Suppressor macrophage treated with lipopolysaccharide for 4 hours (primary cell): ENCODE data around the gene MYOD1.
A peak's percentile ranks its signal among the peaks of the same experiment; 100 is the strongest.

Experiments used
- DNase-seq: peaks from one replicate; pipeline ENCODE4 v3.0.0-alpha.2; 2020

MYOD1 gene

DNA sequence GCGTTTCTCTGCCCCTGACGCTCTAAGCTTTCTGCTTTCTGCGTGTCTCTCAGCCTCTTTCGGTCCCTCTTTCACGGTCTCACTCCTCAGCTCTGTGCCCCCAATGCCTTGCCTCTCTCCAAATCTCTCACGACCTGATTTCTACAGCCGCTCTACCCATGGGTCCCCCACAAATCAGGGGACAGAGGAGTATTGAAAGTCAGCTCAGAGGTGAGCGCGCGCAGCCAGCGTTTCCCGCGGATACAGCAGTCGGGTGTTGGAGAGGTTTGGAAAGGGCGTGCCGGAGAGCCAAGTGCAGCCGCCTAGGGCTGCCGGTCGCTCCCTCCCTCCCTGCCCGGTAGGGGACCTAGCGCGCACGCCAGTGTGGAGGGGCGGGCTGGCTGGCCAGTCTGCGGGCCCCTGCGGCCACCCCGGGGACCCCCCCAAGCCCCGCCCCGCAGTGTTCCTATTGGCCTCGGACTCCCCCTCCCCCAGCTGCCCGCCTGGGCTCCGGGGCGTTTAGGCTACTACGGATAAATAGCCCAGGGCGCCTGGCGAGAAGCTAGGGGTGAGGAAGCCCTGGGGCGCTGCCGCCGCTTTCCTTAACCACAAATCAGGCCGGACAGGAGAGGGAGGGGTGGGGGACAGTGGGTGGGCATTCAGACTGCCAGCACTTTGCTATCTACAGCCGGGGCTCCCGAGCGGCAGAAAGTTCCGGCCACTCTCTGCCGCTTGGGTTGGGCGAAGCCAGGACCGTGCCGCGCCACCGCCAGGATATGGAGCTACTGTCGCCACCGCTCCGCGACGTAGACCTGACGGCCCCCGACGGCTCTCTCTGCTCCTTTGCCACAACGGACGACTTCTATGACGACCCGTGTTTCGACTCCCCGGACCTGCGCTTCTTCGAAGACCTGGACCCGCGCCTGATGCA lies at the start of gene MYOD1:
TSS of gene MYOD1 (plus strand) at position 544 of the 910 bp plus-strand sequence. CDS start at position 756, 212 bp downstream.
- no peak for DNase-seq

DNA sequence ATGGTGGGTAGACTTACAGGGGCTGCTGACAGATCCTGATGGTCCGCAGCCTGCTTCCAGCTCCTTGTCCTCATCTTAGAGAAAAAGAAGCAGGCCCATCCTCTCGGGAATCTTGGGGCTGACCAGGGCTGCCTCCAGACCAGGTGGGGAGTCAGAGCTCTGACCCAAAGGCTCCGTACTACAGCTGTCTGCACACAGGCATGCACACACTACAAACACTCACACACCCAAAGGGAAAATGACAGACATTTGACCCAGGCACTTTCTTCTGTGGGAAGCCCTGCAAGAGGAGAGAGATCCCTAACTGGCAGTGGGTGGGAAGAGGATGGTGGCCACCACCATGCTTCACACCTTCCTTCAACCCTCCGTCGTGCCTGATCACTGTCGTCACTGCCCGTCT lies 46.9 kb upstream of the MYOD1 start:
- no peak for DNase-seq

GRCh38 chr11:17673951-17674350 lies 45.4 kb upstream of the MYOD1 start:
- DNase-seq: no peak

GRCh38 chr11:17682848-17683247 lies 36.5 kb upstream of the MYOD1 start:
- no peak for DNase-seq

DNA sequence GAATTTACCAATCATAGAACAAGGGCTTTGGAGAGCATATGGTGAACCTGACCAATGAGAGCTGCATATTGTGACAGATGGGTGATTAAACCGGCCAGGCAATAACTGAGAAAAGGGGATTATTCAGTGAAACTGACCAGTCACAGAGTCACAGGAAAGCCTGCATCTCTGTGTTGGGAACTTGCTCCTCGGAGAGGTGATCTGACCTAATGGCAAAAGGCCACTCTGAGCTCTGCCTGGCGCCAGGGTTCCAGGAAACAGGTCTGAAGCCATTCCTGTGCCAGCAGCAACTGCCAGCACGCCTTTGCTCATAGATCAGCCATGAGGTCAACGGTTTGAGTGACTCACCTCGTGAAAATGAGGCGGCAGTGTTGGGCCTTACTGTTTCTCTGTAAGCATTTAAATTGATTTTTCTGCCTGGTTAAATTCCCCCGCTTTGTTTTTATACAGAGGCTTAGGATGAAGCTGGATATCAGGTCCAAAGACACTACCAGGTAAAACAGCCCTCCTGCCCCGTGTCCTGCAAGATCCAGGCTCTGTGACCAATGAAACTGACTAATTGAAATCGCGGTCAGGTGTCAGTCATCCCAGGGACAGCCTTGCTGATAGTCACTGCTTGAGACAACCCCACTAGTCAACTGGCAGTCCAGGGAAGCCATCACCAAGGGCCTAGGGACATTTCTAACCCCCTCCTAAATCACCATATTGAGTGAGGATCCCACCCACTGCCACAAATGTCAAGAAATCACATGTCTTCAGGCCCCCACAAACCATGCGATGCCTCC lies 35.8 kb upstream of the MYOD1 start:
- no peak for DNase-seq

- DNase-seq: no peak
These were observed 34.8 kb upstream of the MYOD1 start for GRCh38 chr11:17684550-17684949.

GRCh38 chr11:17686231-17686980 lies 33.0 kb upstream of the MYOD1 start:
- no peak for DNase-seq

DNA sequence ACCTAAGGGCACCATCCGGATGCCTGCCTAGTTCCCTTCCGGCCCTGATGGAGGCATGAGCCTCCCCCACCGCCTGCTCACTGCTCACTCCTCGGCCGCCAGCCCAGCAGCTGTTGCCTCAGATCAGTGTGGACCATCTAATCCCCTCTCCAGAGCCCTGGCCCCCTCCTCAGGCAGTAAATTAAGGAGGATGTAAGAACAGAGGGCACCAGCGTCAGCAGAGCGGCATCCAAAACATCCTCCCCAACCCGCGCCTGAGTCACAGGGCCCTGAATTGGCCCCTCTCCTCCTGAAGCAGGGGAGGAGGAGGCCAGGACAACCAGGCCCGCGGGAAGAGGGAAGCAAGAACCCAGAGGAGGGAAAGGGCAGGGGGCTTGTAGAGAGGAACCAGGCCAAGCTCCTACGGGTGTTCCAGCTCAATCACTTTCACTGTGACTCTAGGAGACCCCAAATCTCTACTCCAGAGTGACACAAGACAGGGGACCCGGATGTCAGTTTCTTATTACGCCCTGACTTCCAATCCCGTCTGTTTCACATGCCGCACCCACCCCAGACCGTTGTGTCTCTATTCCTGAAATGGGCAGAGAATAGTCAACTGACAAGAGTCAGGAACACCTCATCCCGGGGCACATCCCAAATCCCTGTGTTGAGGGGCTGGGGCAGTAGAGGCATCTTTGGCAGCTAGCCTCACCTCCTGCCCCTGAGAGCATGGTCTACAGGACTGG lies 31.3 kb upstream of the MYOD1 start:
- DNase-seq: no peak

DNA sequence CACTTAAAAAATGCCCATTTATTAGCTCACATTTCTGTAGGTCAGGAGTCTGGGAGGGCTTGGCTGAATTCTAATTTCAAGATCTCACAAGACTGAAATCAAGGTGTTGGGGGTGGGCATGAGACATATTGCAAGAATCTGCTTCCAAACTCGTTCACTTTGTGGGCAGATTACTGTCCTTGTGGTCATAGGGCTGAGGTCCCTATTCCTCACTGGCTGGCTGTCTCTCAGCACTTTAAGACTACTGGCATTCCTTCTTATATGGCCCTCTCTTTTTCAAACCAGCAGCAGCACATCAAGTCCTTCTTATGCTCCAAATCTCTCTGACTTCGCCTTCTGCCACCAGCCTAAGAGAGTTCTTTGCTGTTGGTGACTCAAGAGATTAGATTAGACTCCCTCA lies 27.8 kb upstream of the MYOD1 start:
- DNase-seq: no peak

- DNase-seq: no peak
These were observed 27.4 kb upstream of the MYOD1 start for GRCh38 chr11:17691976-17692375.

DNA sequence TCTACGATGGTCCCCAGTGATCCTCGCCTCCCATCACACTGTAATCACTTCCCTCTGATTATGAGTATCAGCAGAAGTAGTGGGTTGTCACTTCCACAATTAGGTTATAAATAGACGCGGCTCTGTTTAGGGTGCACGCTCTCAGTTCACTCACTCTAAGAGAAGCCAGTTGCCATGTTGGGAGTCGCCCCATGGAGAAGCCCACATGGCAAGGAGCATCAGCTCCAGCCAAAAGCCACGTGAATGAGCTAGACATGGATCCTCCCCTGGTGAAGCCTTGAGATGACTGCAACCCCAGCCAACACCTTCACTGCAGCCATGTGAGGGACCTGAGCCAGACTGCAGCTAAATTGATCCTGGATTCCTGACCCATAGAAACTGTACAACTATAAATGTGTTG lies 26.4 kb upstream of the MYOD1 start:
- peak; percentile 6 for DNase-seq

- no peak for DNase-seq
These were observed 25.8 kb upstream of the MYOD1 start for GRCh38 chr11:17693531-17693930.

- no peak for DNase-seq
These were observed 24.8 kb upstream of the MYOD1 start for GRCh38 chr11:17694494-17695110.

DNA sequence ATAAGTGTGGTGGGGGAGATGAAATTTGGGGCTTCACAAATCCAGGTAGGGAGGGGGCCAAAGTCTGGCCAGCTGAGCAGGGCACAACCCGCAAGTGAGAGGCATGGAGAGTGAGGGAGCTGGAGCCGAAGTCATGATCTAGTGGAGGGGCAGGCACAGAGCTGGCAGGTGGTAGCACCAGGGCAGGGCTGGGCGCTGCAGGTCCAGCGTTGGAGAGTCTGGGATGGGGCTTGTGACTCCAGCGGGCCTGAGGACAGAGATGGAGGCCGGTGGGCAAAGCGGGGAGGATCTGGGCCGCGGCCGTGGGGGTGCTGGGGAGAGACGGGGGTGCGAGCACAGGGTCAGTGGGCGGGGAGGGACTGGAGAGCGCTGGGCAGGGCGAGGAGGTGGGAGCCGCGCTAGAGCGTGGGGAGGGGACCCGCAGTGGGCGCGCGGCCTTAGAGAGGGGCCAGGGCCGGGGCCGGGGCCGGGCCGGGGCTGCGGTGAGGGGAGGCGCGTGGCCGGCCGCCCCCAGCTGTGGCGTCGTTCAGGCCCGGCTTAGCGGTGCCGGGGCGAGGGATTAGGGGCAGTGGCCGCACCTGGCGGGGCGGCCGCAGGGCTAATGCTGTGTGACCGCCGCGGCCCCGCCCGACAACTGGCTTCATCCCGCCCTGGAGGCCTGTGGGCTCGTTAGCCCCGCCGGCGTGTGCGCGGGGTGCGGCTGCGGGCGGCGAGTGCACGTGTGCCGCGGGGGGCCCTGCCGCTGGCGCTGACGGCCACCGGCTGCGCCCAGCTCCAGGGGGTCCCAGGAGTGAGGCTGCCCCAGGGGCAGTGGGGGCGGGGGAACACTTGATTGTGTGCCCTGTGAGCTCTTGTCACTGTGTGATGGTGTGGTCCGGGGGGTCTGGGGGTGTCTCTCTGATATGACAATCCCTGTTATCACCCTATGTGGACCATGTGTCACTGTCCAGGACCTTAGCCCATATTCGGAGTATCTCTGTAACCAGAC lies 23.6 kb upstream of the MYOD1 start:
- DNase-seq: no peak

DNA sequence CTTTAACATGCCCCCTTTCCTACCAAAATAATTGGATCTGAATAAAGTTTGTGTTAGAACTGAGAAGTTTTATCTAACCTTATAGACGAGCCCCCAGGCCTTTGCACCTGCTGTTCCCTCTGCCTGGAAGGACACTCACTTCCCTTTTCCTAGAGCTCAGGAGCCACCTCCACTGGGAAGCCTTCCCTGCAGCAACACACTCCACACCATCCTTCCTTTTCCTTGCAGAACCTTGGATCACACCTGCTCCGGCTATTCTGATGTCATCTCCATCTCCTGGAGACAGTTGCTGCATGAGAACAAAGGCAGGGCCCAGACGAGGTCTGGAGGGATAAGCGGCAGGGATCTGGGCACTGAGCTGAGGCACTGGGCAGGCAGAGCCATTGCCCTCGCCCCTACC lies 22.6 kb upstream of the MYOD1 start:
- no peak for DNase-seq

GRCh38 chr11:17697175-17697949 lies 22.0 kb upstream of the MYOD1 start:
- DNase-seq: no peak

DNA sequence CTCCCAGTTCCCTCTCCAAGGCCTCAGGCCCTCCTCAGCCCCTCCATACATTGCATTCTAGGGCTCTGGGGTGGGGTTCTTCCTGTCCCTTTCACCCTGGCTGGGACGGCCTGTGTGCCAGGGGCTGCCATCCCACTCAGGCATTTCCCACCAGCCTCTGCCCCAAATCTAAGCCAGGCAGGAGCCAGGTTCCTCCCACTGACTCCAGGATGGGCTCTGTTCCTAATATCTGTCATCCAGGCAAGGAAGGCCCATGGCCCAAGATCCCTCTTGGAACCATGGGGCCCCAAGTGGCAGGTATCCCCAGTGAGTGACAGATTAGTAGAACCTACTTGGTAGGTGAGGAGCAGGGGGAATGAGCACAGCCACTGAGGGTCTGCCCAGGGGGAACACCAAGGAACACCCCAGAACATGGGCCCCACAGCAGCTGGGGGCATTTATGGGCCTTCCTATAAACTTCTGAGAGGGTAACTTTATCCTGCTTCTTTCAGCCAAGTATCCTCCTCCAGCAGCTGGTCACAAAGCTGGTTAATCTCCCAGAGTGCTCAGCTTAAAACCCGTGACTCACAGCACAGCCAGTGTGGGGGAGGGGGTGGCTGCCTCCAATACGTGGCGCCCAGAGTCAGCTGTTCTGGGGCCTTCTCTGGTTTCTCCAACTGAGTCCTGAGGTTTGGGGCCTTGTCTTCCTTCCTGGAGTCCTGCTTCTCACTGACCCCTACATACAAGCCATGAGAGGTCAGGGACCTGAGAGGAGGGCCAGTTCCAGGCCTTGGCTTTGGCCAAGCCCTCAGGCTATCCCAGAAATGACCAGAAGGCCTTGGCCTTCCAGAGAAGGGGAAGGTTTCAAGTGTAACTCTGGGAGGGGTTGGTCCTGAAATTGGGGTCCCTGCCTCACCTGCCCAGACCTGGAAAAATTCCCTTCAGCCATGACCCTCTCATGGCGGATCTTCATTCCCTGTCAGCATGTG lies 19.9 kb upstream of the MYOD1 start:
- no peak for DNase-seq

DNA sequence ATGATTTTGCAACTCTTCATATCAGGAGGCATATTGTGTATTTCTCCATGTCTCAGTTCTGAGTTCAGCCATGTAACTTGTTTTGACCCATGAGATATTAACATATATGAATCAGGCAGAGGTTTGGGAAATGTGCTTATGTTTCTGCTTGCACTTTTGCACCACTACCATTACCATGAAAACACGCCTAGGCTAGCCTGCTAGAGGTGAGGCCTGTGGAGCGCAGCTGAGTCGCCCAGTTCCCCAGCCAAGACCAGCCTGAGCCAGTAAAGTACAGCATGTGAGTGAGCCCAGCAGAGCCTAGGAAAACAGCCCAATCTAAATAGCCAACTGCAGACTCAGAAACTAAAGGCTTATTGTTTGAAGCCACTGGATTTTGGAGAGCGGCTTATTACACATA lies 18.4 kb upstream of the MYOD1 start:
- no peak for DNase-seq

DNA sequence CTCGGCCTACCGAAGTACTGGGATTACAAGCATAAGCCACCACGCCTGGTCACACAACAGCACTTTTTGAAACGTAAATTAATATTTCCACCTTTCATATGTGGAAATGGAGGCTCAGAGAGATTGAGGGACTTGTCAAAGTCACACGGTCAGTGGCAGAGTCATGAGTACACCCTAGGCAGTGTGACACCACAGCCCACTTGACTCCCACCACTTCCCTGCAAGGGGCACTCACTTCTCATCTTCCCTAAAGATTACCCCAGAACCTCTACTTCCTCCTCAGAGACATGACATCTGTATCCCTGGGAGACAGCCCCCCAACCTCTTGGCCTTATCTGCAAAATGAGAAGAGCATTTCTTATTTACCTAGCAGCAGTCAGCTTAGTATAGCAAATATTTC lies 16.5 kb upstream of the MYOD1 start:
- DNase-seq: peak; percentile 29
